Measurements from ENCODE around the gene CHST15. TPM values are rescaled to one million over a fixed set of nuclear protein-coding genes. Genes with fewer than 3 reads are reported as not detected.

The CHST15 gene
- total and polyA plus RNA-seq, 2 of the 4 experiments (the other 2 are of a cell fraction): 0.14 to 0.18 TPM

DNA sequence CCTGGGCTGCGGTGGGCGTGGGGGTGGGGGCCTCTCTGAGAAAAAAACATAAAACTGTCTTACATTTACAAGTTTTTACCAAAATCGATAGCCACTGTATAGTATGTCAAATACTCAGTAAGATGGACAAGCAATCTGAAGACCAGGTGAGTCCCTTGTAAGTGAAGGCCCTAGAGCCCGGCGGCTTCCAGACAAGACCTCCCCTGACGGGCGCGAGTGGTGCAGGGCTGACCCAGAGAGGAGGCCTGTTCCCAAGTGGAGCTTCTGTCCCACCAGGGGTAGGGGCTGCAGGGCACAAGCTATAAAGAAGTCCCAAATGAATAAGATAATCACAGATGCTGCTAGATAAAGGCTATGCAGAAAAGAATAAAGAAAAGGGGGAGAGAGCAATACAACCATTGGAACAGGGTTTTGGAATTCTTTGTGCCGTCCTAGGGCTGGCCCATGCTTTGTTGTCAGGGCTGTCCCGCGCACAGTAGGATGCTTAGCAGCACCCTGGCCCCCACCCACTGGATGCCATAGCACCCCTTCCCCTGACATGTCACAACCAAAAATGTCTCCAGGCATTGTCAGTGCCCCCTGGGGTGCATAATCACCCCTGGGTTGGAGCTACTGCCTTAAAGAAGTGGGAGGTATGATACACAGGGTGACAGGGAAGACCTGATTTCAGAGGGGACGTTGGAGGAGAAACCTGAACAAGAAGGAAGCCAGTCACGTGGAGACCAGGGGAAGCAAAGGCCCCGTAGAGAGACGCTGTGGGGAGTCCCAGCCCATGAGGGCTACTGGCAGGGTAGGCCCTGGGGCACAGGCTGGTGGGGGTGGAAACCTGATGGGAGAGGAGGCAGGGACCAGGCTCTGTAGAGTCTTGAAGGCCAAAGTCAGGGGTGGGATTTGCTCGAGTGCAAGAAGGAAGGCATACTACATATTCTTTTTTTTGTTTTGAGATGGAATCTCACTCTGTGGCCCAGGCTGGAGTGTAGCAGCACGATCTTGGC, 43.1 kb downstream of the CHST15 start (continued):
- TF ChIP-seq SMC3 (IDR thresholded peaks at IDR 0.05; ENCODE audit: low read depth, low read length): no peak

DNA sequence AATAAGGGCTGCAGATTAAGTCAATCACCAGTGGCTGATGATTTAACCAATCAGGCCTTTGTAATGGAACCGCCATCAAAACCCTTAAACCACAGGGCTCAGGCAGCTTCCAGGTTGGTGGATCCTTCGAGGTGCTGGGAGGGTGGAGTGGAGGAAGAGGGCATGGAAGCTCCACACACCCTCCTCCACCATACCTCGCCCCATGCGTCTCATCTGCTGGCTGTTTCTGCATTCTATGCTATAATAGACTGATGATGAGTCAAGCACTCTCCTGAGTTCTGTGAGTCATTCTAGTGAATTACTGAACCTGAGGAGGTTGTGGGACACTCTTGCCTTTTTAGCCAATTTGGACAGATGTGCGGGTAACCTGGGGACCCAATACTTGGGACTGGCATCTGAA, 43.9 kb downstream of the CHST15 start:
- Histone ChIP-seq H4K20me1 (ENCODE audit: insufficient read depth, low read length) (no peaks in the 10 kb centered on the region), H2BK120ac (ENCODE audit: low read depth, low read length) (no peak overlapping the region), H2AFZ (replicated peaks; ENCODE audit: low read length, poor library complexity) (no peak overlapping the region), H2BK15ac (ENCODE audit: low read depth, low read length) (no peak overlapping the region), H3K36me3 (ENCODE audit: control insufficient read depth, insufficient read depth, low read length) (no peaks in the 10 kb centered on the region), H2BK5ac (ENCODE audit: low read depth, low read length, poor library complexity, severe bottlenecking) (no peak overlapping the region), H3K9me3 (ENCODE audit: control insufficient read depth, insufficient read depth, low read length) (peaks cover 4% of the 10 kb centered on the region; the same call in 1 of the 2 replicates), H2BK20ac (ENCODE audit: low read depth, low read length) (no peak overlapping the region), H3K9ac (ENCODE audit: low read depth, low read length) (no peak overlapping the region), H3K14ac (replicated peaks; ENCODE audit: low read depth, low read length) (no peak overlapping the region), H3K23ac (ENCODE audit: low read depth, low read length) (no peak overlapping the region), H3K4ac (ENCODE audit: low read depth, low read length) (no peak overlapping the region), H3K9me1 (ENCODE audit: insufficient read depth, low read length) (no peaks in the 10 kb centered on the region), H4K91ac (ENCODE audit: insufficient read depth, low read depth, low read length) (no peak overlapping the region), H3K4me2 (ENCODE audit: low read depth, low read length) (no peak overlapping the region), H3K79me1 (ENCODE audit: low read depth in 1 of 2, low read length in 2 of 2) (no peaks in the 10 kb centered on the region), H3K4me3 (ENCODE audit: insufficient read depth, low read depth, low read length) (no peak overlapping the region), H4K8ac (ENCODE audit: low read depth in 2 of 2, low read length in 2 of 2) (no peak overlapping the region), H4K5ac (ENCODE audit: low read depth, low read length) (no peak overlapping the region), H2AK9ac (replicated peaks; ENCODE audit: low read depth, low read length, poor library complexity) (no peak overlapping the region), H3K56ac (ENCODE audit: extremely low read depth, insufficient read depth, low read length) (no peak overlapping the region), H3K27ac (ENCODE audit: insufficient read depth, low read length) (no peak overlapping the region), H3K18ac (ENCODE audit: low read depth, low read length) (no peak overlapping the region), H3K27me3 (ENCODE audit: control insufficient read depth, insufficient read depth, low read length) (no peaks in the 10 kb centered on the region), H3K4me1 (ENCODE audit: control insufficient read depth, insufficient read depth, low read length) (no peaks in the 10 kb centered on the region), H2AK5ac (ENCODE audit: low read depth, low read length) (no peak overlapping the region)
- in situ Hi-C loops (cut with MboI; ENCODE audit: low sequenced_read_pairs) (no loop called here), dilution Hi-C loops (cut with HindIII; ENCODE audit: low sequenced_read_pairs, unreplicated experiment) (no loop called here), intact Hi-C loops (cut with micrococcal nuclease) (no loop called here)
- ATAC-seq (ENCODE audit: low read depth) (no peak), DNase-seq (no peak)
- CTCF ChIA-PET: no interaction called here
- no CpG with 5 or more reads among the region's 5 CpGs for WGBS, 2 experiments (ENCODE audit: extremely low coverage in 2 of 2, insufficient read length in 1 of 2)
- no TSS peak for BruUV-seq (replicated peaks)
- POLR2A ChIA-PET (ENCODE audit: unreplicated experiment): no interaction called here
- no peak for TF ChIP-seq MXI1 (IDR thresholded peaks at IDR 0.05; ENCODE audit: borderline replicate concordance, low read depth, low read length)
- TF ChIP-seq CEBPB (IDR thresholded peaks at IDR 0.05; ENCODE audit: low read depth, low read length): no peak
- no peak for TF ChIP-seq CHD1 (IDR thresholded peaks at IDR 0.05; ENCODE audit: low read depth, low read length)
- TF ChIP-seq, protein P1, sequence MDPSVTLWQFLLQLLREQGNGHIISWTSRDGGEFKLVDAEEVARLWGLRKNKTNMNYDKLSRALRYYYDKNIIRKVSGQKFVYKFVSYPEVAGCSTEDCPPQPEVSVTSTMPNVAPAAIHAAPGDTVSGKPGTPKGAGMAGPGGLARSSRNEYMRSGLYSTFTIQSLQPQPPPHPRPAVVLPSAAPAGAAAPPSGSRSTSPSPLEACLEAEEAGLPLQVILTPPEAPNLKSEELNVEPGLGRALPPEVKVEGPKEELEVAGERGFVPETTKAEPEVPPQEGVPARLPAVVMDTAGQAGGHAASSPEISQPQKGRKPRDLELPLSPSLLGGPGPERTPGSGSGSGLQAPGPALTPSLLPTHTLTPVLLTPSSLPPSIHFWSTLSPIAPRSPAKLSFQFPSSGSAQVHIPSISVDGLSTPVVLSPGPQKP (IDR thresholded peaks at IDR 0.05; ENCODE audit: borderline replicate concordance, low read depth, low read length): no peak
- TF ChIP-seq SMC3 (IDR thresholded peaks at IDR 0.05; ENCODE audit: low read depth, low read length): no peak
- no peak for TF ChIP-seq MAFK (IDR thresholded peaks at IDR 0.05; ENCODE audit: low read depth, low read length)
- TF ChIP-seq CTCF (conservative IDR thresholded peaks at IDR 0.05; ENCODE audit: low read depth, low read length): no peak
- no peak for TF ChIP-seq BHLHE40 (IDR thresholded peaks at IDR 0.05; ENCODE audit: low read depth, low read length)
- TF ChIP-seq NFE2L2 (IDR thresholded peaks at IDR 0.05; ENCODE audit: low read depth, low read length): no peak
- no peak for TF ChIP-seq USF2 (IDR thresholded peaks at IDR 0.05; ENCODE audit: low read depth, low read length)
- TF ChIP-seq POLR2A (IDR thresholded peaks at IDR 0.05; ENCODE audit: low read depth, low read length): no peak
- TF ChIP-seq FOS (IDR thresholded peaks at IDR 0.05; ENCODE audit: low read depth, low read length): no peak
- TF ChIP-seq RFX5 (IDR thresholded peaks at IDR 0.05; ENCODE audit: low read depth, low read length): no peak

Measured in IMR-90 (cell line).